NCI-H1930 (cell line): Measurements from ENCODE around the gene RNU1-3.

ENCODE experiments used
- DNase-seq, 2 experiments: peaks; one replicate each; lab custom pipeline; 2025; lab: John Stamatoyannopoulos, UW

Gene RNU1-3

GRCh38 chr1:16617778-16618580, 48.8 kb downstream of the RNU1-3 start:
- DNase-seq: no peak

DNA sequence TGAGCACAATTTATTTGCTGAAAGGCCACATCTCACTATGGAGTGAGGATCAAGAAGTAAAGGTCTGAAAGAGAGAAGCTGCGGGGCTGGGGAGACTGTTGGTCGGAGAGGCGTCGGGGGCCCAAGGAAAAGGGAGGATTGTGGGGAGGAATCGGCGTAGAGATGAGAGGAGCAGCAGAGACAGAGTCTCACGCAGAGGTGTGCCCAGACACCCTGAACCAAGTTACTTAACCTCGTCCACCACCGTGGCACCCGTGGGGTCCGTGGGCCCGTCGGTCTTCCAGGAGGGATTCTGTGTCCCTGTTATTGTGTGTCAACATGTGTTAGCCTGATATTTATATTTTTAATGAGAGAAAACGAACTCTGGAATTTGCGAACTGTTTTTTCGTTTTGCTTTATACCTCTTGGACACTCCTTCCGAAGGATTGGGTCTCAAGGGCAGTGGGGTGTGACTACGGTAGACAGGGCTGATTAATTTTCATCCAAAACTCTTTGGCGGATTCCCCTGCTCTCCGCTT, 49.6 kb downstream of the RNU1-3 start:
- no peak for DNase-seq
